Fibroblast of lung (primary cell): ENCODE measurements around the gene MYRFL. TPM values are rescaled to one million over a fixed set of nuclear protein-coding genes. Genes with fewer than 3 reads are reported as not detected.
"Not testable (repeated sequence)": the region's sequence is repeated elsewhere in the genome, so short reads cannot be mapped to it uniquely, and the experiment has no call there.

ENCODE experiments used
- DNase-seq, 2 donors: peaks; one replicate each; pipeline versions ENCODE4 v3.0.0 to v3.0.0-alpha.2; 2010; ENCODE audit warnings: low read depth in 2 of 2
- H2AFZ ChIP-seq: 2 replicates; pipeline ENCODE4 v1.5.1; 2012; ENCODE audit warnings: low read length, control low read depth, inconsistent platforms
- H3K27ac ChIP-seq: 2 replicates; pipeline ENCODE4 v1.5.1; 2011; ENCODE audit warnings: low read length, control low read depth; ENCODE audit not compliant: insufficient read depth
- H3K27me3 ChIP-seq: 2 replicates; pipeline ENCODE4 v1.5.1; 2011; ENCODE audit warnings: mild to moderate bottlenecking, low read length; ENCODE audit not compliant: control insufficient read depth, insufficient read depth
- H3K36me3 ChIP-seq: 2 replicates; pipeline ENCODE4 v1.5.1; 2011; ENCODE audit warnings: low read length; ENCODE audit not compliant: control insufficient read depth, insufficient read depth
- H3K4me1 ChIP-seq: 2 replicates; pipeline ENCODE4 v1.5.1; 2011; ENCODE audit warnings: low read length; ENCODE audit not compliant: control insufficient read depth, insufficient read depth; ENCODE audit errors: extremely low read depth
- H3K4me2 ChIP-seq: 2 replicates; pipeline ENCODE4 v1.5.1; 2011; ENCODE audit warnings: low read length, control low read depth; ENCODE audit not compliant: insufficient read depth; ENCODE audit errors: extremely low read depth
- H3K4me3 ChIP-seq, 4 experiments: fragments of 200-600 bp in 1 of 4; sonication (generic) in 1 of 4; replicated peaks in 1 of 4; 2 replicates each; pipeline ENCODE4 v1.5.1; 2011 to 2016; ENCODE audit warnings: low read length in 4 of 4, low read depth in 3 of 4, mild to moderate bottlenecking in 3 of 4, control low read depth in 2 of 4, inconsistent platforms in 1 of 4, mixed read lengths in 1 of 4; ENCODE audit not compliant: insufficient read depth in 1 of 4; ENCODE audit errors: control extremely low read depth in 1 of 4
- H3K79me2 ChIP-seq: 2 replicates; pipeline ENCODE4 v1.5.1; 2012; ENCODE audit warnings: mild to moderate bottlenecking, low read length, inconsistent platforms; ENCODE audit not compliant: control insufficient read depth, insufficient read depth
- H3K9ac ChIP-seq: 2 replicates; pipeline ENCODE4 v1.5.1; 2011; ENCODE audit warnings: mild to moderate bottlenecking, low read length, control low read depth; ENCODE audit not compliant: insufficient read depth
- H3K9me3 ChIP-seq: 2 replicates; pipeline ENCODE4 v1.5.1; 2012; ENCODE audit warnings: low read depth, low read length; ENCODE audit not compliant: control insufficient read depth, insufficient read depth
- H4K20me1 ChIP-seq: 2 replicates; pipeline ENCODE4 v1.5.1; 2011; ENCODE audit warnings: low read length; ENCODE audit not compliant: control insufficient read depth, insufficient read depth; ENCODE audit errors: extremely low read depth
- CTCF ChIP-seq, 2 donors: IDR thresholded peaks in 1 of 2; conservative IDR thresholded peaks in 1 of 2; 1 replicate in 1 of 2; 2 replicates in 1 of 2; pipeline ENCODE4 v1.5.1; 2011 to 2012; ENCODE audit warnings: low read length in 2 of 2, control low read depth in 1 of 2, inconsistent platforms in 1 of 2, low read depth in 1 of 2, mild to moderate bottlenecking in 1 of 2
- EZH2 ChIP-seq: IDR thresholded peaks from 2 replicates; pipeline ENCODE4 v1.5.1; 2012; ENCODE audit warnings: low read length, control low read depth, mild to moderate bottlenecking; ENCODE audit errors: missing control alignments
- polyA plus RNA-seq, 2 donors: library from polyadenylated mRNA; depleted of rRNA in 1 of 2; stranded (reverse) in 1 of 2; unstranded in 1 of 2; fragments of >200 nt; gene quantifications; 2 replicates each; pipeline ENCODE4 v1.2.1, GENCODE V29; 2011 to 2012; ENCODE audit warnings: missing spikeins in 1 of 2
- total RNA-seq: library from RNA; depleted of rRNA; stranded (reverse); fragments of >200 nt; gene quantifications from 2 replicates; pipeline ENCODE4 v1.2.1, GENCODE V29; 2014

MYRFL gene
- total and polyA plus RNA-seq, 2 donors (not counting 1 experiment from before 2014, with no cell fraction given): not detected

DNA sequence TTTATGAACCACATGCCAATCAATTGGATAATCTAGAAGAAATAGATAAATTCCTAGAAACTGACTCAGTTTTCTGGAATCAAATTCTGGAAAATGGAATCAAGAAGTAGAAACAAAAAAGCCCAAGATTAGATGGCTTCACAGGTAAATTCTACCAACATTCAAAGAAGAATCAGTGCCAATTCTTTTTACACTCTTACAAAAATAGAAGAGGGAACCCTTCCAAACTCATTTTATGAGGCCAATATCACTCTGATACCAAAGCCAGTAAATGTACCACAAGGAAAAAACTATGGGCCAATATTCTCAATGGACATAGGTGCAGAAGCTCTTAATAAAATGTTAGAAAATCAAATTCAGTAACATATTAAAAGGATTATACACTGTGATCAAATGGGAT, 35.7 kb upstream of the MYRFL start:
- no peaks in the 10 kb centered on the region for H3K27me3 ChIP-seq
- no peak overlapping the region for H3K27ac ChIP-seq
- no peaks in the 10 kb centered on the region for H4K20me1 ChIP-seq
- no peak overlapping the region for H3K4me3 ChIP-seq
- H2AFZ ChIP-seq: no peak overlapping the region
- no peaks in the 10 kb centered on the region for H3K4me1 ChIP-seq
- no peaks in the 10 kb centered on the region for H3K36me3 ChIP-seq
- no peak for DNase-seq
- H3K9ac ChIP-seq: no peak overlapping the region
- H3K9me3 ChIP-seq: no peaks in the 10 kb centered on the region
- TF ChIP-seq EZH2: no peak
- no peak for TF ChIP-seq CTCF (conservative IDR thresholded peaks at IDR 0.05 in 1 of 2, IDR thresholded peaks at IDR 0.05 in 1 of 2; ENCODE audit: low read depth in 1 of 2, low read length in 2 of 2)
- H3K79me2 ChIP-seq: no peaks in the 10 kb centered on the region
- no peak overlapping the region for H3K4me2 ChIP-seq

DNA sequence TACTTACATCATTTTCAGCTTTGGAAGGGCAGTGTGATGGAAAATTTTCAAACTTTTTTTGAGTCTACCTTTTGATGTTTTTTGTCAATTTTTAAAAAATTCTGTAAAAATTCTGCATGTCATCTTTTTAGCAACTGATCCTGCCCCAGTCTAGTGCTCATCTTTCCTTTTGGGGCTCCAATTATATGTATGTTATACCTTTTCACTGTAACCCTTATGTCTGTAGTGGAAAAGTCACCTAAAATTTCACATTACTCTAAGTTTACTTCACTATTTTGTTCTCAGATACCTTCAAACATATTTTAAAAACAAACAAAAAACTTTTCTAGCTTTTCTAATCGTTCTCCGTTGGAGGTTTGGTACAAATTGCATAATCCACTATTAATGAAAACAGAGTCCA, 32.5 kb upstream of the MYRFL start:
- DNase-seq: no peak
- TF ChIP-seq EZH2: no peak
- TF ChIP-seq CTCF (conservative IDR thresholded peaks at IDR 0.05 in 1 of 2, IDR thresholded peaks at IDR 0.05 in 1 of 2; ENCODE audit: low read depth in 1 of 2, low read length in 2 of 2): no peak

DNA sequence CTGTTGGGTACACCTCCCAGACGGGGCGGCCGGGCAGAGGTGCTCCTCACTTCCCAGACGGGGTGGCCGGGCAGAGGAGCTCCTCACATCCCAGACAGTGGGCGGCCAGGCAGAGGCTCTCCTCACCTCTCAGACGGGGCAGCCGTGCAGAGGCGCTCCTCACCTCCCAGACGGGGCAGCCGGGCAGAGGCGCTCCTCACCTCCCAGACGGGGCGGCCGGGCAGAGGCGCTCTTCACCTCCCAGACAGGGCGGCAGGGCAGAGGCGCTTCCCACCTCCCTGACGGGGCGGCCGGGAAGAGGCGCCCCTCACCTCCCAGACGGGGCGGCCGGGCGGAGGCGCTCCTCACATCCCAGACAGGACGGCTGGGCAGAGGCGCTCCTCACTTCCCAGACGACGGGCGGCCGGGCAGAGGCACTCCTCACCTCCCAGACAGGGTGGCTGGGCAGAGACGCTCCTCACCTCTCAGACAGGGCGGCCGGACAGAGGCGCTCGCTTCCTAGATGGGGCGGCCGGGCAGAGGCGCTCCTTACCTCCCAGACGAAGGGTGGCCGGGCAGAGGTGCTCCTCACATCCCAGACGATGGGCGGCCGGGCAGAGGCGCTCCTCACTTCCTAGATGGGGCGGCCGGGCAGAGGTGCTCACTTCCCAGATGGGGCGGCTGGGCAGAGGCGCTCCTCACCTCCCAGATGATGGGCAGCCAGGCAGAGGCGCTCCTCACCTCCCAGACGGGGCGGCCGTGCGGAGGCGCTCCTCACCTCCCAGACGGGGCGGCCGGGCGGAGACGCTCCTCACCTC, 17.7 kb upstream of the MYRFL start:
- H3K27ac ChIP-seq, H3K4me3 ChIP-seq, H3K9ac ChIP-seq, H4K20me1 ChIP-seq, H3K9me3 ChIP-seq, H3K27me3 ChIP-seq, H3K4me2 ChIP-seq, H3K36me3 ChIP-seq, DNase-seq, H3K79me2 ChIP-seq, H3K4me1 ChIP-seq, H2AFZ ChIP-seq: not testable (repeated sequence)

More for the DNA sequence above, 32.5 kb upstream of the MYRFL start:
- Histone ChIP-seq H3K9ac (no peak overlapping the region), H3K27ac (no peak overlapping the region), H4K20me1 (no peaks in the 10 kb centered on the region), H3K36me3 (no peaks in the 10 kb centered on the region), H2AFZ (no peak overlapping the region), H3K9me3 (no peaks in the 10 kb centered on the region), H3K27me3 (no peaks in the 10 kb centered on the region), H3K4me3 (no peak overlapping the region), H3K4me1 (no peaks in the 10 kb centered on the region), H3K4me2 (no peak overlapping the region), H3K79me2 (no peaks in the 10 kb centered on the region)
